ENCODE data around the gene ARID3B.

Gene ARID3B

DNA sequence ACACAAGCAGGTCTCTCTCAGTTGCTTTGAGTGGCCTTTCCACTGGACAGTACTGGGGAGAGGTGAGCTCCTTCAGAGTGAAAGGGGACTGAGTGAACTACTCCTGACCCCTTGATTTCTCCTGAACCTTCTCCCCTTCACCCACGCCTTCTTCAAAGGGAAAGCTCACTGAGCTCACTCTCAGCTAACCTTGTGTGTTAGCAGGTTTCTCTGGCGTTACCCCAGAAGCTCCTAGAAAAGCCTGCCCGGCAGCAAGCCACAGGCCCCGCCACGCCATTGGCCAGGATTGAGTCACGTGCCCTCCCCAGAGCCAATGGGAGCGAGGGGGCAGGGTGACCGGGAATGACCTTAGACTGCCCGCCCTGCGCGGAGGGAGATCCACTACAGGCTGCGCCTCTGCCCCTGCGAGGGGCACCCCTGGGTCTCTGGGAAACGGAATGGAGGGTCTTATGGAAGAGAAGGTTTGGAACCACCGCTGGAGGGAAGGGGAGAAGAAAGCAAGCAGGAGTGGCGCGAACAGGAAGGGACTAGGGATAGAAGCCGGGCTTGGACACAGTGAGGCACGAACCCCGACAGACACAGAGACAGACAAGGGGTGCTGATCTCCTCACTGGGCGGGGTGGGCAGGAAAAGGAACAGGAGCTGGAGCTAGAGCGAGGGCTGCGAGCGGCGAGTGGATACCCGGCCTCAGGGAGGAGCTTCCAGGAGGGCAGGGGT, 57.3 kb downstream of the ARID3B start:
- peak; percentile 97 for FAIRE-seq
- TF ChIP-seq POLR2A (IDR thresholded peaks at IDR 0.05; ENCODE audit: low read depth, low read length) (peak; percentile 85), PAX5 (IDR thresholded peaks at IDR 0.05; ENCODE audit: insufficient read depth, low read length, severe bottlenecking) (no peak), POU2F2 (IDR thresholded peaks at IDR 0.05; ENCODE audit: low read depth, low read length) (peak; percentile 47; the same call in 1 of the 2 replicates), SPI1 (IDR thresholded peaks at IDR 0.05; ENCODE audit: low read depth, low read length) (no peak), TAF1 (IDR thresholded peaks at IDR 0.05; ENCODE audit: low read depth, low read length) (peak; percentile 63; the same call in 1 of the 2 replicates), POLR2AphosphoS5 (IDR thresholded peaks at IDR 0.05; ENCODE audit: low read depth, low read length) (peak; percentile 90)

DNA sequence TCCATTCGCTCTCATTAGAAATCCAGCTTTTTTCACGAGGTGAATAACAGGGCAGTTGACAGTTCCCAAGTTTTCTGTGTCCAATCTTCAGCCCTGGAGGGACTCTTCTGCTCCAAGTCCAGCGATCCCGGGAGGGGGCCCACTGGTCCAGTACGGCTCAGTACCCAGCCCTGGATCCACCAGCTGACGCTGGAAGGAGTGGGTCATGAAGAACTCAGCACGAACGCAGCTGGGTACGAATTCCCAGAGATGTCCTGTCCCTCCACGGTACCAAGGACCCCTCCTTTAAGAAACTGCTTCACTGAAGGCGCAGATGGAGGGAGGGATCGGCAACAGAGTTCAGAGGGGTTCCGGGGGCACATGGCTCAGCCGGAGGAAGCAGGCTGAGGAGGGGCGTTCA, 58.1 kb downstream of the ARID3B start:
- no peak for FAIRE-seq

More for the DNA sequence above, 57.3 kb downstream of the ARID3B start:
- peak; percentile 100 for DNase-seq (ENCODE audit: insufficient read length, low spot score)

DNA sequence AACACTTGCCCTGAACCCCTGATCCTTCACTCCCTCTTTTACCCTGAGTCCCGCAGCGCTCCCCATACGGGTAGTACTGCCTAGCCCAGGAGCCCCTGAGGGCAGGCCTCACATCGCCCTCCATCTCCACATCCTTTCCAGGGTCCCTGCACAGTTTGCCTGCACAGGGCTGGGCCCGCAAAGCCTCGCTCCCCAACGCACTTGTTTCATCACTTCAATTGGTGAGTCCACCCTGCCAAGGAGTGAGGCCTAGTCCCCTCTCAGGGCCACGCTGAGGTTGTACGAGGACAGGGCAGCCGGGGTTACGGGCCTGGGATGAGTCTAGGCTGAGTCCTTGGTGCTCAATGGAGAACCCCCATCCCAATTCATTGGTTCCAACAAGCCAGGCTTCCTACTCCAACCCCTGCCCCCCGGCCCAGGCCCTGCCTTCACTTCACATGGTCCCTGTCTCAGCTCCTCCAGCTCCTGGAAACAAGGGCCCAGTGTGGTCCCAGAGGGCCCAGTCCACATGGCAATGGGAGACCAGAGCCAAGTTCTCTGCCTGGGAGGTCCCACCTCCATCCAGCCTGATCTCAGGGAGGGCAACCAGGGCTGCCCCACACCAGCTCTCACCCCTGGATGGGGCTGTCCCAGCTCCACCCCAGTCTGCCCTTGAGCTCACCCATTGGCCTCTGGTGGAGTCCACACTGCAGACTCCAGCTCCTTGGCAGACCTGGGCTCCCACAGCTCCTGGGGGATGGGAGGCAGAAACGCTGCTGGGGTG, 62.2 kb downstream of the ARID3B start:
- FAIRE-seq (no peak), DNase-seq (ENCODE audit: insufficient read length, low spot score) (no peak)
- no peak for TF ChIP-seq POLR2A (IDR thresholded peaks at IDR 0.05; ENCODE audit: low read depth, low read length)
- no peak for TF ChIP-seq SPI1 (IDR thresholded peaks at IDR 0.05; ENCODE audit: low read depth, low read length)
- TF ChIP-seq TAF1 (IDR thresholded peaks at IDR 0.05; ENCODE audit: low read depth, low read length): no peak
- TF ChIP-seq POLR2AphosphoS5 (IDR thresholded peaks at IDR 0.05; ENCODE audit: low read depth, low read length): no peak
- TF ChIP-seq POU2F2 (IDR thresholded peaks at IDR 0.05; ENCODE audit: low read depth, low read length): no peak
- TF ChIP-seq PAX5 (IDR thresholded peaks at IDR 0.05; ENCODE audit: insufficient read depth, low read length, severe bottlenecking): no peak

More for the DNA sequence above, 58.1 kb downstream of the ARID3B start:
- TF ChIP-seq POLR2A (IDR thresholded peaks at IDR 0.05; ENCODE audit: low read depth, low read length) (no peak), PAX5 (IDR thresholded peaks at IDR 0.05; ENCODE audit: insufficient read depth, low read length, severe bottlenecking) (no peak), POU2F2 (IDR thresholded peaks at IDR 0.05; ENCODE audit: low read depth, low read length) (no peak), SPI1 (IDR thresholded peaks at IDR 0.05; ENCODE audit: low read depth, low read length) (no peak), TAF1 (IDR thresholded peaks at IDR 0.05; ENCODE audit: low read depth, low read length) (no peak), POLR2AphosphoS5 (IDR thresholded peaks at IDR 0.05; ENCODE audit: low read depth, low read length) (no peak)
- no peak for DNase-seq (ENCODE audit: insufficient read length, low spot score)

DNA sequence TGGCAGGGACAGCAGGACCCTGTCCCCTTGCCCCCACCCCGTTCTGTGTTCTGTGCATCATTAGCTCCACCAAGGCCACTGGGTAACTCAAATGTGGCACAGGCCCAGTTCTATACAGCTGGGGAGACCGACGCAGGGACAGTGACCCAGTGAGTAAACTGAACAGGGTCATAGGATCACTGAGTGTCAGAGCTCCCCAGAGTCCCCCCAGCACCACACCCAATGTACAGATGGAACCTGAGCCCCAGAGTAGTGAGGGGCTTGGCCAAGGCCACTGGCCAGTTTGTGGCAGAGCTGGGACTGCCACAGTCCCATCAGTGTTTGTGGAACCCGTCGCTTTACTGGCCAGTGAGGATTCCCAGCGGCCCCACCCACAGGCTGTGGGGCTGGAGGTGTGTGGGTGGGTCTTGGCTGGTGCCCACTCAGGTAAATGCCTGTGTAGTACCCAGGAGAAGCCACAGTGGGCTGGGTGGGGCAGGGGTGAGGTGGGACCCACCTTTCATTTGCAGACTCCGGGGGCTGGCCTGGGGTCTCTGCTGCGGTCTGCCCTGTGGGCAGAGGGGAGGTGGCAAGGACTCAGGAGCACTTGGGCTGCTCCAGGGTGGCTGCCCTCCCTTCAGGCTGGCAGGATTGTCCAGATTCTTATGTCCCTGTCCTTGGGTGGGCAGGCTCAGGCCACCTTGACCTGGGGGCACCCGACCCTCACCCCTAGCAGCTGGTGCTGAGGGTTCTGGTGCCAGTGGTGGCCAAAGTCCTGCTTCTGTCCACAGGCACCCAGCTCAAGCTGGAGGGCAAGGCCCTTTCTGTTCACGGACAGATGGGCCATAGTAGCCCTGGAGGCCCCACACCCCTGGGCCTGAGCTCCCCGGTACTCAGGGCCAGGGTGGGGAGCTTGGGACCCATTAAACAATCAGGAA, 63.0 kb downstream of the ARID3B start:
- DNase-seq (ENCODE audit: insufficient read length, low spot score) (no peak), FAIRE-seq (no peak)
- TF ChIP-seq PAX5 (IDR thresholded peaks at IDR 0.05; ENCODE audit: insufficient read depth, low read length, severe bottlenecking) (no peak), POU2F2 (IDR thresholded peaks at IDR 0.05; ENCODE audit: low read depth, low read length) (no peak), POLR2AphosphoS5 (IDR thresholded peaks at IDR 0.05; ENCODE audit: low read depth, low read length) (no peak), POLR2A (IDR thresholded peaks at IDR 0.05; ENCODE audit: low read depth, low read length) (no peak), SPI1 (IDR thresholded peaks at IDR 0.05; ENCODE audit: low read depth, low read length) (no peak), TAF1 (IDR thresholded peaks at IDR 0.05; ENCODE audit: low read depth, low read length) (no peak)

DNA sequence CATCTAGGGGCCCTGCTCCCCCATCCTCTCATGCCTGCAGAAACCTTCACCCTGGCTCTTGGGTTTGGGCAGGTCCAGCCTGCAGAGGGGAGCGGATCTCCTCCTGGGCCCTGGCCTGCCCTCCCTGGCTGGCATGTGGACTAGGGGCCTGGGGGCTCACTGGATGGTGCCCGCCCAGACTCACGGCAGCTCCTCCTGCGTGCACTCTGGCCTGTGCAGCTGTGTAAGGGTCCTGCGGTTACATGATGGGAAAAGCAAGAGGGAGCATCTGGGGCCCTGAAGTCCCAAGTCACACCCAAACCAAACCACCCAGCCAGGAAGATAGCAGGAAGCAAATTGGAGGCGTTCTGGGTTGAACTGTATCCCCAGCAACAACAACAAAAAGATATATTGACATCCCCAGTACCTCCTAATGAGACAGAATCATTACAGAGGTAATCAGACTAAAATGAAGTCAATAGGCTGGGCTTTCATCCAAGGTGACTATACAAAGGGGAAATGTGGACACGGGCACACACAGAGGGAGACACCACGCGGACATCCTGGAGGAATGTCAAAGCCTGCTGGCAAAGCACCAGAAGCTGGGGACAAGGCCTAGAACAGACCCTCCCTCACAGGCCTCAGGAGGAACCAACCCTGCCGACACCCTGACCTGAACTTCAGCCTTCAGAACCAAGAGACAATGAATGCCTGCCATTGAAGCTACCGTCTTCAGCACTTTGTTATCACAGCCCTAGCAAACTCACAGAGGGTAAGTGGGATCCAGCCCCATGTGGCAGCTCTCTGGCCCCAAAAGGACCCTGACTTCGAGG, 64.2 kb downstream of the ARID3B start:
- DNase-seq (ENCODE audit: insufficient read length, low spot score): no peak
- TF ChIP-seq PAX5 (IDR thresholded peaks at IDR 0.05; ENCODE audit: insufficient read depth, low read length, severe bottlenecking): no peak
- TF ChIP-seq TAF1 (IDR thresholded peaks at IDR 0.05; ENCODE audit: low read depth, low read length): no peak
- TF ChIP-seq SPI1 (IDR thresholded peaks at IDR 0.05; ENCODE audit: low read depth, low read length): no peak
- no peak for TF ChIP-seq POLR2AphosphoS5 (IDR thresholded peaks at IDR 0.05; ENCODE audit: low read depth, low read length)
- no peak for TF ChIP-seq POLR2A (IDR thresholded peaks at IDR 0.05; ENCODE audit: low read depth, low read length)
- TF ChIP-seq POU2F2 (IDR thresholded peaks at IDR 0.05; ENCODE audit: low read depth, low read length): no peak
- FAIRE-seq: no peak

DNA sequence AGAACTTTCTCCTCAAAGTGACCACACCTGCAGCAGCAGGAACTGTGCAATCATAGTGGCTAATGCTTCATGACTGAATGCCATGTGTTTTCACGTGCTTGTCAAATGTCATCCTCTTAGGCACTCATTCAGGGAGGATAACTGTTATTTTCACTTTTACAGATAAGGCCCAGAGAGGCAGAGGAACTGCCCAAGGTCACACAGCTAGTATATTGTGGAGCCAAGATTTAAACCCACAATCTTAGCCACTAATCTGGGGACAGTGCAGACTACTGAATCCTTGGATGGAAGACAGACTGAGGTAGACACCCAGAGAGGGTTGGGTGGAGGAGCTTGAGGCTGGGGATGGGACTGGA, 64.8 kb downstream of the ARID3B start:
- TF ChIP-seq PAX5 (IDR thresholded peaks at IDR 0.05; ENCODE audit: insufficient read depth, low read length, severe bottlenecking) (no peak), TAF1 (IDR thresholded peaks at IDR 0.05; ENCODE audit: low read depth, low read length) (no peak), POLR2AphosphoS5 (IDR thresholded peaks at IDR 0.05; ENCODE audit: low read depth, low read length) (no peak), SPI1 (IDR thresholded peaks at IDR 0.05; ENCODE audit: low read depth, low read length) (no peak), POLR2A (IDR thresholded peaks at IDR 0.05; ENCODE audit: low read depth, low read length) (no peak), POU2F2 (IDR thresholded peaks at IDR 0.05; ENCODE audit: low read depth, low read length) (no peak)
- no peak for DNase-seq (ENCODE audit: insufficient read length, low spot score)
- no peak for FAIRE-seq

DNA sequence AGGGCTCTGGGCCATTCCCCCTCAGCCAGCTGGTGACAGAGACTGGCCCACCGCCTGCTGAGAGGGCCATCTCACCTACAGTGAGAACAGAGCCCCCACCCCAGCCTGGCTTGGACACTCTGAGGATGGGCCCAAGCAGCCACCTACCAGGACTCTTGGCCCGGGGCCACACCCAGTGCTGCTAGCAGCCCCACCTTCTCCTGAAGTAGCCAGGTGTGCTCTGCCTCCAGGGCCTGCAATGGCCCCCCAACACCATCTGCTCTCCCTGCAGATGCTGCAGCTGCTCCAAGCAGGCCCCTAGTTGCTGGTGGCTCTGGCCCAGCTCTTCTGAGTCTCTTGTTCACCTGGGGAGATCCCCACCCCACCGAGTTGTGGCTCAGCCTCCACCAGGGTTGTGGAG, 67.8 kb downstream of the ARID3B start:
- DNase-seq (ENCODE audit: insufficient read length, low spot score): no peak
- no peak for TF ChIP-seq TAF1 (IDR thresholded peaks at IDR 0.05; ENCODE audit: low read depth, low read length)
- no peak for TF ChIP-seq POU2F2 (IDR thresholded peaks at IDR 0.05; ENCODE audit: low read depth, low read length)
- TF ChIP-seq SPI1 (IDR thresholded peaks at IDR 0.05; ENCODE audit: low read depth, low read length): no peak
- no peak for TF ChIP-seq PAX5 (IDR thresholded peaks at IDR 0.05; ENCODE audit: insufficient read depth, low read length, severe bottlenecking)
- TF ChIP-seq POLR2A (IDR thresholded peaks at IDR 0.05; ENCODE audit: low read depth, low read length): no peak
- no peak for TF ChIP-seq POLR2AphosphoS5 (IDR thresholded peaks at IDR 0.05; ENCODE audit: low read depth, low read length)
- FAIRE-seq: no peak

DNA sequence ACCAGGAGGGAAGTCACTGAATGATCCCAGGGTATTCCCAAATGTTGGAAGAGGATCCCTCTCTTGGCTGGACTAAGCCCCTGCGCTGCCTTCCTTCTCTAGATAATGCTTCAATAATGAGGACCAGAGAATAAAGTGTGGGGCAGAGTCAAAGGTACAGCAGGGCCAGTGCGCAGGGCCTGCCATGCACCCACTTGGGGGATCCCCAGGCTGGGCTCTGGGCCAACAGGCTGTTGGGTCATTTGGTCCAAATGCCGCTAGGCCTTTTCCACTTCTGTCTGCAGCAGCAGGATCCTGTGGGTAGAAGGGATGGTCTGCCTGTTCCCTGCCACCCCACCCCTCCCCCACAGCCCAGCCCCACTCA, 68.9 kb downstream of the ARID3B start:
- FAIRE-seq: no peak
- DNase-seq (ENCODE audit: insufficient read length, low spot score): no peak
- no peak for TF ChIP-seq POLR2A (IDR thresholded peaks at IDR 0.05; ENCODE audit: low read depth, low read length)

Measured in GM12891 (cell line).